HG02973 (cell line): ENCODE data around the gene STAB1.

Source experiments
- ATAC-seq: cut with Tn5 transposase; IDR thresholded peaks from one replicate; pipeline ENCODE4 v1.9.1; 2021; ENCODE audit warnings: moderate library complexity; ENCODE audit not compliant: unreplicated experiment

Gene STAB1

DNA sequence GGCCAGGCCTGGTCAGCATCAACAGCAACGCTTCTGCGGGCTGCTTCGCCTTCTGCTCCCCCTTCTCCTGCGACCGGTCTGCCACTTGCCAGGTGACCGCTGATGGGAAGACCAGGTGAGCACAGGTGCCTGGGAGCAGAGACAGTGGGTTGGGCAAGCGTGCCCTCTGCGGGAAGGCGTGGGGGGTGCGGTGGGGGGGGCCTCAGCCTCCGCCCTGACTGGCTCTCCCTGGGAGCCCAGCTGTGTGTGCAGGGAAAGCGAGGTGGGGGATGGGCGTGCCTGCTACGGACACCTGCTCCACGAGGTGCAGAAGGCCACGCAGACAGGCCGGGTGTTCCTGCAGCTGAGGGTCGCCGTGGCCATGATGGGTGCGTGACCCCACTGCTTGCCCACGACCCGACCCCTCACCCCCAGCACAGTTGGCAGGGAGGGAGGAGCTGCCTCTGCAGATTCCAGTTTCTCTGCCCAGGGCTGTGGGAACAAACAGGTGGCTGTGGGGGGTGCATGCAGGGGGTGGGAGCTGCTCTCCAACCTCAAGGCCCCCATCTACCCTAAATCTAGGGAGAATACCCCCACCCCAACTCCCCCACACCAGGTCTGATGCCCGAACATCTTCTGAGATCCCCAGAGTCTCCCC is 8.8 kb downstream of the STAB1 start:
- no peak for ATAC-seq

DNA sequence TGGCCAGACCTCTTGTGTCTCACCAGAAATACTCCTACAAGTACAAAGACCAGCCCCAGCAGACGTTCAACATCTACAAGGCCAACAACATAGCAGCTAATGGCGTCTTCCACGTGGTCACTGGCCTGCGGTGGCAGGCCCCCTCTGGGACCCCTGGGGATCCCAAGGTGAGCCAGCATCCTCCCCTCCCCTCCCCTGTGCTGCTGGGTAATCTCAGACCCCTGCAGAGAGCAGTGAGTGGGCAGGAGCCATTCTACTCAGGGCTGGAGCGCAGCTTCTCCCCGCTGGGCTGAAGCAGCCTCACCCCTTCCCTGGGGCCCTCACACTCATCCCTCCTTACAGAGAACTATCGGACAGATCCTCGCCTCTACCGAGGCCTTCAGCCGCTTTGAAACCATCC is 9.8 kb downstream of the STAB1 start:
- ATAC-seq, result no peak

DNA sequence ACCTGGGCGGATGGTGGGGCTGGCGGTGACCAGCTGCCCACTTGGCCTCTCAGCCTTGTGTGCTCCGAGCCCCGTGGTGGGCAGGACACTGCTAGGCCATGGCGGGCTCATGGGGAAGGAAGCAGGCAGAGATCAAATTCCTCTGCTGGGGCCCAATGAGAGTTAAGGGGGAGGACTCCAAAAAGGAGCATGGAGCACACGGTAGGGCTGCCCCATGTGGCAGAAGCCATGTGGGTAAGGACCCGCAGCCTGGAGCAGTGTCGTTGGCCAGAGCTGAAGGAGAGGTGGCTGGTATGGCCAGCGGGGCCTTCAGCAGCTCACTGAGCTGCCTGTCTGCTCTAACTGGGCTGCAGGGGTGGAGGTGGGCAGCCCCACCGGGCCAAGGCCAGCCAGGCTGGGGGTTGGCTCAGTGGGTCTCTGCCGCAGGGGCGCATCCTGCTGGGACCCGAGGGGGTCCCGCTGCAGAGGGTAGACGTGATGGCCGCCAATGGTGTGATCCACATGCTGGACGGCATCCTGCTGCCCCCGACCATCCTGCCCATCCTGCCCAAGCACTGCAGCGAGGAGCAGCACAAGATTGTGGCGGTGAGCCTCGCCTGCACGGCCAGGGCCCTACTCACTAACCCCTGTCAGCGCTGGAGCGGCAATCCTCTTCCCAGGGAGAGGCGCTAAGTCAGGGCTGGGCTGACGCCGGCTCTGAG is 11.3 kb downstream of the STAB1 start:
- no peak for ATAC-seq

DNA sequence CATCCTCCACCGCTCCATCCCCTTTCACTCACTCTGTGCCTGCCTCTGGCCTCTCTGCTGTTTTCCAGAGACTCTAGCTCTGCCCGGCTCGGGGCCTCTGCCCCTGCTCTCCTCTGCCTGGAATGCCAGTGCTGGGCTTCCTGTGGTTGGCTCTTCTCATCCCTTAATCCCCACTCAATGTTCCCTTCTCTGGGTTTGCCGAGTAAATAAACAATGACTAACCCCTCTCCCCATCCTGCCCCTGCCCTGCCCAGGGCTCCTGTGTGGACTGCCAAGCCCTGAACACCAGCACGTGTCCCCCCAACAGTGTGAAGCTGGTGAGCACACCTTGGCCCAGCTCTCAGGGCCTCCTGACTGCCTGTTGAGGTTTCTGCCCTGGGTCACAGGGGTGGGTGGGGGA is 12.2 kb downstream of the STAB1 start:
- ATAC-seq, result no peak

DNA sequence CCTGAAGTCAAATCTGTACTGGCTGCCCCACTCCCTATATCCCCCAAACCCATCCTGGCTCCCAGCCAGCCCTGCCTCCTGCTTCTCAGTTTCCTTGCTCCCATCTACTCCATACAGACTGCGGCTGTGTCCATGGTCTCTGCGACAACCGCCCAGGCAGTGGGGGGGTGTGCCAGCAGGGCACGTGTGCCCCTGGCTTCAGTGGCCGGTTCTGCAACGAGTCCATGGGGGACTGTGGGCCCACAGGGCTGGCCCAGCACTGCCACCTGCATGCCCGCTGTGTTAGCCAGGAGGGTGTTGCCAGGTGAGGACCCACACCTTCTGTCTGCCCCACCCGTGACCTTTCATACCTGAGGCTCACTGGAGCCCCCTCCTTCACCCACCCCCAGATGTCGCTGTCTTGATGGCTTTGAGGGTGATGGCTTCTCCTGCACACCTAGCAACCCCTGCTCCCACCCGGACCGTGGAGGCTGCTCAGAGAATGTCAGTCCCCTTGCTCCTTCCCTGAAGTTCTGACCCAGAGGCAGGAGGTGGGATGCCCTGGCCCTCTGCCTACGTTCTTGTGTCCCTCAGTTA is 14.7 kb downstream of the STAB1 start:
- ATAC-seq, result no peak

DNA sequence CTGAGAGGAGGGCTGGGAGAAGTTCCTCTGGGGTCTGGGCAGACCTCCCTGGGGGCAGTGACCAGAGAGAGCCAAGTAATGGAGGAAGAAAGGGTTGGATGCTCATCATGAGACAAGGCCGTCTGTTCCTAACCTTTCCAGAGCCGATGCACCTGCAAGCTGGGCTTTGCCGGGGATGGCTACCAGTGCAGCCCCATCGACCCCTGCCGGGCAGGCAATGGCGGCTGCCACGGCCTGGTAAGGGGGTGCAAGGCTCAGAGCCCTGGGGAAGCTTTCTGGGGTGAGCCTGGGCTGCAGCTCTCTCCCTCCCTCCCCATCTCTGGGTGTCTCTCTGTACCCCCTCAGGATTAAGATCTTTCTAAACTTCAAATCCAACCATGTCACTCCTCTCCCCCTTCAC is 16.4 kb downstream of the STAB1 start:
- ATAC-seq, result no peak

DNA sequence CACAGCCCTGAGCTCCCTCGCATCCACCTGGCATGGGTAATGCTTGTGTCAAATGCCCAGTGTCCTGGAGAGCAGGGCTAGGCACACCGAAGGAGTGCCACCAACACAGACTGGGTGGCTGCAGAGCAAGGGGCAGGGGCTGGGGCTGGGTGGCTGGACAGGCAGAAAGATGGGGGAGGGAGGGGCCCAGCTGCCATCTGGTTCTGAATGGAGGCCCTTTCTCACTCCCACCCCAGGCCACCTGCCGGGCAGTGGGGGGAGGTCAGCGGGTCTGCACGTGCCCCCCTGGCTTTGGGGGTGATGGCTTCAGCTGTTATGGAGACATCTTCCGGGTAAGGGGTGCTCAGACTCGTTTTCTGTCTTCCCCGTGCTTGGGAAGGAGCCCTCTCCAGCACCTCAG is 17.0 kb downstream of the STAB1 start:
- no peak for ATAC-seq

DNA sequence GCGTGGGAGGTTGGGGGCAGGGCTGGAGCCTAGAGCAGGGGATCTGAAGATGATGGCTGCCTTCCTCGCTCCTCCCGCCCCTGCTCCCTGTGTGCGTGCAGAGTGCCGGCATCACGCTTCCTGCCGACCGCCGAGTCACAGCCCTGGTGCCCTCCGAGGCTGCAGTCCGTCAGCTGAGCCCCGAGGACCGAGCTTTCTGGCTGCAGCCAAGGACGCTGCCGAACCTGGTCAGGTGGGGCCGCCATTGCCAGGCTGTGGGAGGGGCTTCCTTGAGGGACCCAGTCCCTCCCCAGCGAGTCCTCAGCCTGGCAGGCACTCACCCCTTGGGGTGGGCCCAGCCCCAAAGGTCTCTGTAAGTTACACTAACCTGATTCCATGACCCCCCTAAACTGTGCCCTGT is 17.6 kb downstream of the STAB1 start:
- ATAC-seq, result no peak

DNA sequence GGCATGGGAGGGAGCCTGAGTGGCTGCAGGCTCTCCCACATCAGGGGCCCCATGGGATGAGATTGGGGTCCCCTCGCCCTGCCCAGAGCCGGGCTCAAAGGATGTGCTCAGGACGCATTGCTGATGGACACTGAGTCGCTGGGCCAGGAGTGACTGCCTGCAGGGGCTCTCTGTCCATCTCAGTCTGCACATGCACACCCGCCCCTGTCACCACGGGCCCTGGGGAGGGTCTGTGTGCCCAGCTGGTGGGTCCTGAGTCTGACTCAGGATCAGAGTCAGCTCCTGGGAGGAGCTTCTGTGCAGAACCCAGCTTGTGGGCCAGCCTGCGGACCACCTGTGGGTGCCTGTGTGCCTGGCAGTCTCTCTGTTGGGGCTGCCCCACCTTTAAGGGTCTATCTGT is 18.1 kb downstream of the STAB1 start:
- ATAC-seq, result no peak

DNA sequence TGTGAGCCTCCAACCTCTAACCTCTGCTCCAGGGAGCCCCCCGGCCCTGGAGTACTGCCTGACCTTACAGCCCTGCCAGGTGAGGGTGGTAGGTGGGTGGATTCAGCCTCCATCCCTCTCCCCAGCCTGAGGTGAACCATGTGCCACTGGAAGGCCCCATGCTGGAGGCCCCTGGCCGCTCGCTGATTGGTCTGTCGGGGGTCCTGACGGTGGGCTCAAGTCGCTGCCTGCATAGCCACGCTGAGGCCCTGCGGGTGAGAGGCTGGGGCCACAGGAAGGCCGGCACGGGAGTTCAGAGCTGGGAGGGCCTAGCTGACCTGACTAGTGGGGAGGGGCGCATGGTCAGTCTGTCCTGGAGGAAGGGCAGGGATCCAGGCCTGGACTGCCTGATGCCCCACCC is 19.4 kb downstream of the STAB1 start:
- no peak for ATAC-seq

DNA sequence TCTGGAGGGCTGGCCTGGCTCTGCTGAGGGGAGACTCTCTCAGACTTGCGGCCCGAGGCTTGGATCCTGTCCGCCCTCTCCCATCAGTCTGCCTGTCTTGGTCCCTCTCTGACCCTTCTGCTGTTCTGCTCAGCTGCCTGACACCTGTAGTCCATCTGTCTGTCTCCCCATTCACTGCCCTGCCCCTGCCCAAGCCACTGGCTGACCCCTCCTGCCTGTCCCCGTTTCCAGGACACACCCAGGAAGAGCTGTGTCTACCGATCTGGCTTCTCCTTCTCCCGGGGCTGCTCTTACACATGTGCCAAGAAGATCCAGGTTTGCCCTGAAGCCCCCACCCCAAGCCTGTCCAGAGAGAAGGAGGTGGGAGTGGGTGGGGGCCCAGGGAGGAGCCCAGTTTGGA is 20.1 kb downstream of the STAB1 start:
- no peak for ATAC-seq

DNA sequence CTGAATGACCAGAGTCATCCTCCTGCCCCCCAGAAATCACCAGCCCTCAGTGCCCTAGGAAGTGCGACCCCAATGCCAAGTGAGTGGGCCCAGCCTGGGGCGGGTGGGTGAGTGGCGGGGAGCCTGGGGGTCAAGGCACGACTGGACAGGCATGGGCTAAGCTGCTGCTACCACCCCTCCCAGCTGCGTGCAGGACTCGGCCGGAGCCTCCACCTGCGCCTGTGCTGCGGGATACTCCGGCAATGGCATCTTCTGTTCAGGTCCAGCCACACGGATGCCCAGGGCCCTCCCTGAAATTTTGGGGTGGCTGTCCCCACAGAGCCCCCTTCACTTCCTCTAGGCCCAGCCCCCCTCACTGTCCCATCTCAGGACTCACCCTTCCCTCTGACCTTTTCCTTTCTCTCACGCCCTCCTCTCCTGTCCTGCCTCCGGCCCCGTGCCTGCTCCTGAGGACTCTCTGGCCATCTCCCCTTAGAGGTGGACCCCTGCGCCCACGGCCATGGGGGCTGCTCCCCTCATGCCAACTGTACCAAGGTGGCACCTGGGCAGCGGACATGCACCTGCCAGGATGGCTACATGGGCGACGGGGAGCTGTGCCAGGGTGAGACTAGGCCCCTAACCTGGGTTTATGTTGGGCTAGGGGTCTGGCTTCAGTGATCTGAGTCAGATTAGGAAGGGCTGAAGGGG is 21.5 kb downstream of the STAB1 start:
- ATAC-seq, result no peak

DNA sequence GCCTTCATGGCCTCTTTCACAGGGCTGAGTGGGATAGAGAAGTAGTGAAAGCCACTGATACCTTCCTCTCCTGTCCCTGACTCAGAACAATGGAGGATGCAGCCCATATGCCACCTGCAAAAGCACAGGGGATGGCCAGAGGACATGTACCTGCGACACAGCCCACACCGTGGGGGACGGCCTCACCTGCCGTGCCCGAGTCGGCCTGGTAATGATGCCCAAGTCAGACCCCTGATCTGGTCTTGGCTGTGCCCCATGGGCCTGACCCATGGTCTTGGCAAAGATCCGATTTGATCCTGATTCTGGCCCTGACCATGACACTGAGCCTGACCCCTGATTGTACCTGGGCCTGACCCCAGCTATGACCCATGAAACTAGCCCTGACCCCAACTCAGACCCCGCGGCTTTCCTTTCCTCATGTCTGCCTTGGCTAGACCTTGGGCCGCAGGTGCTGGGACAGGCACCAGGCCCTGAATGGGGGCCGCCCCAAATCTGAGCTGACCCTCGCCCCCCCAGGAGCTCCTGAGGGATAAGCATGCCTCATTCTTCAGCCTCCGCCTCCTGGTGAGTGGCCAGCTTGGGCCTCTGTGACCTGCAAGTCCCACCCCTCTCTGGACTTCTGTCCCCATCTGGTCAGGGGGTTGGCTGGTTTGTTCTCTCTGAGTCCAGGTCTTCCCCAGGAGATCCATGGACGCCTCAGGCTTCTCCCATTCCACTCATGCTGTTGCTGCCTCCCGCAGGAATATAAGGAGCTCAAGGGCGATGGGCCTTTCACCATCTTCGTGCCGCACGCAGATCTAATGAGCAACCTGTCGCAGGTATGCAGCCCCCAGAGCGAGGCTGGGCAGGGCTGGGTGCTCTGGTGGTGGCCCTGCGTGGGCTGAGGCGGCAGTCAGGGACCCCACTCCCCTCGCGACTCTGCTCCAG is 22.9 kb downstream of the STAB1 start:
- no peak for ATAC-seq

DNA sequence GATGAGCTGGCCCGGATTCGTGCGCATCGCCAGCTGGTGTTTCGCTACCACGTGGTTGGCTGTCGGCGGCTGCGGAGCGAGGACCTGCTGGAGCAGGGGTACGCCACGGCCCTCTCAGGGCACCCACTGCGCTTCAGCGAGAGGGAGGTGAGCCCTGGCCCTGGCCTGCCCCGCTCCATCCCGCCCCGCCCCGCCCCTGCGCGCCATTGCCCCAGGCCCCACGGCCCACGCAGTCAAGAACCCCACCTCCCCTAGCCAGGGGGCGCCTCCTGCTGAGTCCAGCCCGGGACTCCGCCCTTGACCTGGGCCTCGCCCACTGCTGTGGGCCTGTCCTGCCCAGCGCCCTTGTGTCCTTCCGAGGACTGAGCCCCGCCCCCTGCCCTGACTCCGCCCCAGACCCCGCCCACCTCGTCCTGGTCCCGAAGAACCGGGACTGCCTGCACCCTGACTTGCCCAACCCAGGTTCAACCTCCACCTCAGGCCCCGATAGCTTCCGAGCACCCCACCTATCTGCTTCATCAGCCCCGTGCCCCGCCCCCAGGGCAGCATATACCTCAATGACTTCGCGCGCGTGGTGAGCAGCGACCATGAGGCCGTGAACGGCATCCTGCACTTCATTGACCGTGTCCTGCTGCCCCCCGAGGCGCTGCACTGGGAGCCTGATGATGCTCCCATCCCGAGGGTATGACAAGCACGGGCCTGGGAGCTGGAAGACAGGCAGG is 23.7 kb downstream of the STAB1 start:
- ATAC-seq, result no peak

DNA sequence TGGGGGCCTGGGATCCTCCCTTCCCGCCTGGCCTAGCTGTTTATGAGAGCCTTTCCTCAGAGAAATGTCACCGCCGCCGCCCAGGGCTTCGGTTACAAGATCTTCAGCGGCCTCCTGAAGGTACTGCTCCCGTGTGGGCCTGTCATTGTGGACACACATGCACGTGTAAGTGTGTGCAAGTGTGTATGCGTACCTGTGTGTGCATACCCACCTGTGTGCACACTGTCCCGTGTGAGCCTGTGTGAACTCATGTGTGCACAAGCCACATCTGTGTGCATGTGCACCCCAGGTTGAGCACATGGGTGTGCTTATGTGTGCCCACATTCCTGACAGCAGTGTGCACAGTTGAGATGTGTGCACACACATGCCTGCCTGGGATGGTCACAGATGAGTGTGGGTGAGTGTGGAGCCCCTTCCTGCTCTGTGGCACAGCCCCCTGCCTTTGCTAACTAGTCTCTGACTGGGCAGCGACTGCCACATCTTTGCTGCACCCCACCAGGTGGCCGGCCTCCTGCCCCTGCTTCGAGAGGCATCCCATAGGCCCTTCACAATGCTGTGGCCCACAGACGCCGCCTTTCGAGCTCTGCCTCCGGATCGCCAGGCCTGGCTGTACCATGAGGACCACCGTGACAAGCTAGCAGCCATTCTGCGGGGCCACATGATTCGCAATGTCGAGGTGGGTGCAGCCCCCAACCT is 24.5 kb downstream of the STAB1 start:
- no peak for ATAC-seq

DNA sequence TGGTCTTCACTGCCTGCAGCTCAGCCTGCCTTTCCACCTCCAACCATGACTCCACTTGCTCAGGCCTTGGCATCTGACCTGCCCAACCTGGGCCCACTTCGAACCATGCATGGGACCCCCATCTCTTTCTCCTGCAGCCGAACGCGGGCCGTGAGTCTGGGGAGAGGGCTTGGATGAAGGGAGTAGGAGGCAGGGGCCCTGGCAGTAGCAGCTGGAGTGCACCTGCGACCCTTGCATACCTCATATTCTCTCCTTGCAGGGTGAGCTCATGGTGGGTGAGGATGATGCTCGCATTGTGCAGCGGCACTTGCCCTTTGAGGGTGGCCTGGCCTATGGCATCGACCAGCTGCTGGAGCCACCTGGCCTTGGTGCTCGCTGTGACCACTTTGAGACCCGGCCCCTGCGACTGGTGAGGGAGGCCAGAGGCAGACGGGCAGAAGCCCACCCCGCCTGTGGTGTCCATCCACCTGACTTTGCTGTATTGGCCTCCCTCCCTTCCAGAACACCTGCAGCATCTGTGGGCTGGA is 25.1 kb downstream of the STAB1 start:
- no peak for ATAC-seq

DNA sequence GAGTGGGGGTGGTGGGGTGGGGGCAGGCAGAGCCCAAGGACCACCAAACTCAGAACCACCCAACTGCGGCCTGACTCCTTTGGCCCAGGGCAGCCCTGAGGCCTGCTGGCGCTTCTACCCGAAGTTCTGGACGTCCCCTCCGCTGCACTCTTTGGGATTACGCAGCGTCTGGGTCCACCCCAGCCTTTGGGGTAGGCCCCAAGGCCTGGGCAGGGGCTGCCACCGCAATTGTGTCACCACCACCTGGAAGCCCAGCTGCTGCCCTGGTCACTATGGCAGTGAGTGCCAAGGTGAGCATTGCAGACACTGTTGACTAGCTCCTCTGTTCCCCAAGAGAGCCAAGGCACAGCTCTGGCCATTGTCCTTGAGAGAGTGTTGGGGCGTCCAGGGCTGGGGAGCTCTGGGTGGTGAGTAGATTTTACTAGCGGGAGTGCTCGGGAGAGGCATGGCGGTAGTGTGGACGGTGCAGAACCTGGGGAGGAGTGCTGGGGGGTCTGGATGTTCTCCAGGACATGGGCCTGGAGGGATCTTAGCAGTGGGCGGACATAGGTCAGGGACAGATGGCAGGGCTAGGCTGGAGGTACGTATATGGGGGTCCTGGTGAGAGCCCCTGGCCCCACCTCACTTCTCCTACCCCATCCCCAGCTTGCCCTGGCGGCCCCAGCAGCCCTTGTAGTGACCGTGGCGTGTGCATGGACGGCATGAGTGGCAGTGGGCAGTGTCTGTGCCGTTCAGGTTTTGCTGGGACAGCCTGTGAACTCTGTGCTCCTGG is 25.8 kb downstream of the STAB1 start:
- no peak for ATAC-seq

DNA sequence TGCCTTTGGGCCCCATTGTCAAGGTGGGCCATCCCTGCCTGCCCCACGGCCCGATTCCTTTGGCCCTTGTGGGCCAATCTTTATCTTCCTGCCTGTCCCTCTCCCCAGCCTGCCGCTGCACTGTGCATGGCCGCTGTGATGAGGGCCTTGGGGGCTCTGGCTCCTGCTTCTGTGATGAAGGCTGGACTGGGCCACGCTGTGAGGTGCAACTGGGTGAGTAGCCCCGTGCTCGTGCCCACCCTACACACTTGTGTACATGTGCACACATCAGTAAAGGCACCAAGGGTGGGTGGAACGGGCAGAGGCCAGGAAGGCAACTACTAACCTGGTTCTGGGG is 26.3 kb downstream of the STAB1 start:
- ATAC-seq, result no peak
